ENCODE results near the gene HEXIM2.
"Not testable (repeated sequence)": the region's sequence is repeated elsewhere in the genome, so short reads cannot be mapped to it uniquely, and the experiment has no call there.

The HEXIM2 gene

GRCh38 chr17:45161288-45162024 lies at the start of gene HEXIM2:
Gene HEXIM2, plus strand, starts transcription at chr17:45161875. Its CDS starts 919 bp downstream, at chr17:45162794.
- DNase-seq (ENCODE audit: low spot score), result peak; percentile 99

- DNase-seq (ENCODE audit: low spot score), result no peak
Observed at GRCh38 chr17:45112559-45113423, 48.9 kb upstream of the HEXIM2 start.

- no peak for DNase-seq (ENCODE audit: low spot score)
Observed at GRCh38 chr17:45113424-45113754, 48.3 kb upstream of the HEXIM2 start.

GRCh38 chr17:45114117-45114932 lies 47.4 kb upstream of the HEXIM2 start:
- DNase-seq (ENCODE audit: low spot score), result no peak

- no peak for DNase-seq (ENCODE audit: low spot score)
Observed at GRCh38 chr17:45115015-45115625, 46.6 kb upstream of the HEXIM2 start.

DNA sequence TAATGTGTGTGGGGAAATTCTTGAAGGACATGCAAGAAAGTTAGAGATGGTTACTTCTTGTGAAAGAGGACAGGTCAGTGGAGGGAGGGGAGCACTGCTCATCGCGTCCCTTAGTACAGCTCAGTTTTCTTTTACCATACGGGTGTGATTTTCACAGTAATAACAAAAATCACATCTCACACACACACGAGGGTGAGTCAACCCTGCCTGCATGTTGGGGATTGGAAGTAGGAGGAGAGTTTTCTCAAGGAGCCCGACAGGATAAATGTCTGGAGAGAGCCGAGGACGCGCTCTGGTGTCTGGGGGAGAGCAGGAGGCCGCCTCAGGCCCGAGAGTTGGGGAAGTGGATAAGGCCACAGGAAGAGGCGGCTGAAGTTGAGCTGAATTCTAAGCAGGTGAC lies 45.8 kb upstream of the HEXIM2 start:
- DNase-seq (ENCODE audit: low spot score), result no peak

- DNase-seq (ENCODE audit: low spot score), result no peak
Observed at GRCh38 chr17:45116434-45117016, 45.1 kb upstream of the HEXIM2 start.

- no peak for DNase-seq (ENCODE audit: low spot score)
Observed at GRCh38 chr17:45117334-45117733, 44.3 kb upstream of the HEXIM2 start.

GRCh38 chr17:45117848-45118646 lies 43.6 kb upstream of the HEXIM2 start:
- no peak for DNase-seq (ENCODE audit: low spot score)

- no peak for DNase-seq (ENCODE audit: low spot score)
Observed at GRCh38 chr17:45118691-45119090, 43.0 kb upstream of the HEXIM2 start.

- DNase-seq (ENCODE audit: low spot score), result no peak
Observed at GRCh38 chr17:45119964-45120363, 41.7 kb upstream of the HEXIM2 start.

DNA sequence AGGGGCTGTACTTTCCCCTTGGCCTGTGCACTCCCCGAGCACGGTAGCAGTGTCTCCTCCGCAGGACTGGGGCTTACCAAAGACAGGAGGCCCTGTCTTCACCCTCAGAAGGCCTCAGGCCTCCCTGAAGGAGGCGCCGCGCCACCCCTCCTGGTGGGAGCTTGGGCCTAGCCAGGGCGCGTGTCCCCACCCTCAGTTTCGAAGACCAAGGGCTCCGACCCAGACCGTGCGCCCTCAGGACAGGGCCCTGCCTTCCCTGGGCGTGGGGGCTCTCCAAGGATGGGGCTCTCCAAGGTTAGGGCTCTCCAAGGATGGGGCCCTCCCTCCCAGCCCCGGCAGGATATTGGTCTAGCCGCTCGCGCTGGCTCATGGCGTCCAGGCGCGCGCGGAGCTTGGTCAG lies 41.1 kb upstream of the HEXIM2 start:
- no peak for DNase-seq (ENCODE audit: low spot score)

GRCh38 chr17:45121055-45121454 lies 40.6 kb upstream of the HEXIM2 start:
- DNase-seq (ENCODE audit: low spot score), result no peak

DNA sequence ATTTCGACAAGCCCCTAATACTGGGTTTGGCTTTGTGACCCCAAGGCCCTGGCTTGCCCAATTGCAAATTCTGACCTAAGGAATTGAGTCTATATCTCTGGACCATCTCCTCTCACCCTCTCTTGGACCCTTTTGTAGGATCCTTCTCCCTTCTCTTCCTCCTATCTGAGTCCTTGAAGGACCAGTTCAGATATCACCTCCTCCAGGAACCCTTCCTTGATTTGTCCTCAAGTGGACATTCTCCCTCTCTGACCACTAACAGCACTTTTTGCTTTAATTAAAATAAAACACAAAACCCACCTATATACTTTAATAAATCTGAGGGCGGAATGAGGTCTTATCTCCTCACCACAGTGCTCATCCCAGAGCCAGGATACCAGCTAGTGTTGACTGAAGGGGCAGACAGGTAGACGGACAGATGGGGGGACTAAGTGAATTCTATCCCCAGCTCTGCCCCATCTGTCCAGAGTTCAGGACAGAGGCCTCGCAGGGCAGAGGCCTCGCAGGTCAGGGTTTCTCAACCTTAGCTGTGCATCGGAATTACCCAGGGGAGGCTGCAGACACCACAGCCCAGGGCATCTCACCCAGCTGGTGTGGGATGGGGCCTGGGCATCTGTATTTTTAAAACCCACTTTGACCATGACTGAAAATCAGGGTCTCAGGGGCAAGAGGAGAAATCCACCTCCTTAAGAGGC lies 38.5 kb upstream of the HEXIM2 start:
- no peak for DNase-seq (ENCODE audit: low spot score)

GRCh38 chr17:45123930-45124796 lies 37.5 kb upstream of the HEXIM2 start:
- peak; percentile 12 for DNase-seq (ENCODE audit: low spot score)

GRCh38 chr17:45124797-45125122 lies 36.9 kb upstream of the HEXIM2 start:
- not testable (repeated sequence) for DNase-seq (ENCODE audit: low spot score)

DNA sequence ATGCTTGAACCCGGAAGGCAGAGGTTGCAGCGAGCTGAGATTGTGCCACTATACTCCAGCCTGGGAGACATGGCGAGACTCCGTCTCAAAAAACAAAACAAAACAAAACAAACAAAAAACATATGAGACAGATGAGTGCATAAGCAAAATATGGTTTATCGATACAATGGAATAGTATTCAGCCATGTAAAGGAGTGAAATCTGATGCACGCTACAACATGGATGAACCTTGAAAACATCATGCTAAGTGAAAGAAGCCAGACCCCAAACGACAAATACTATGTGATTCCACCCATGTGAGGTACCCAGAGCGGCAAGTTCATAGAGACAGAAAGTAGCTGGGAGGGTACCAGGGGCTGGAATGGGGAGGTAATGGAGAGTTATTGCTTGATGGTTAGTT lies 36.2 kb upstream of the HEXIM2 start:
- no peak for DNase-seq (ENCODE audit: low spot score)

GRCh38 chr17:45127207-45127547 lies 34.5 kb upstream of the HEXIM2 start:
- no peak for DNase-seq (ENCODE audit: low spot score)

GRCh38 chr17:45127548-45128300 lies 34.0 kb upstream of the HEXIM2 start:
- DNase-seq (ENCODE audit: low spot score), result no peak
